Activated T-cell treated with anti-CD3 and anti-CD28 coated beads for 1 hour (primary cell): Measurements from ENCODE around the gene CLPX.
"Not testable (repeated sequence)": the region's sequence is repeated elsewhere in the genome, so short reads cannot be mapped to it uniquely, and the experiment has no call there.

ENCODE experiments used
- DNase-seq: peaks from one replicate; pipeline ENCODE4 v3.0.0-alpha.2; 2020; ENCODE audit warnings: low read depth

The CLPX gene

DNA sequence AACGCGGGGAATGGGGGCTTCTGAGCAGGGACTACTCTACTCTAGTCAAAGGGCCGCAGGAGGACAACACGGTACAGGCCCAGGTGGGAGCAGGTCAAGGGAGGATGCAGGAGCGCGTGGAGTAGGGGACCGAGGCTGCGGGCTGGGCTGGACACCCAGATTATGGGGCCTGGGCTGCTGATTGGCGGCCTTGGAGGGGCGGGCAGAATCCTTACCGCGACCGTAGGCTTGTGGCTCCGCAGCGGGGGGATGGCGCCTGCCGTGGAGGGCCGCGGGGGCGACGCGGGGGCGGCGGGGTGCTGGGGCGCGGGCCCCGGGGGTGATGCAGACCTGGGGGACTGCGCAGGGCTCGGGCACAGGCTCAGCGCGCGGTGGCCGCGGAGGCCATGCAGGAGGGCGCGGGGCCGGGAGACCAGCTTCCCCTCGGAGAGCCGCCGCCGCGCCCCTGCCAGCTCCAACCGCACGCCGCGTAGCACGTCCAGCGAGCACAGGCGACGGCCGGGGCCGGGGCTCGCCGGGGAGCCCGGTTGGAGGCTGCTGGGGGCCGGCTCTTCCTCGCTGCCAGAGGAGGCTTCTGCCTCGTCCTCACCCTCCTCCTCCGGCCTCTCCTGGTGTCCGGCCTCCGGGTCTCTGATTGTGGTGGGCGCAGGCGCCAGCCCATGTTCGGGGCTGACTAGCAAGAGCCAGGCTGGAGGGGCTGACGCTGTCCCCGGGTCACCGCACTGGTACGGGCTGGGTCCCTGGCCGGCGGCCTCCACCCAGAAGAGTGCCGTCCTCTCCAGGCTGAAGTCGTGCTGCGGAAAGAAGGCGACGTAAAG, 83.0 kb downstream of the CLPX start:
- DNase-seq = no peak

DNA sequence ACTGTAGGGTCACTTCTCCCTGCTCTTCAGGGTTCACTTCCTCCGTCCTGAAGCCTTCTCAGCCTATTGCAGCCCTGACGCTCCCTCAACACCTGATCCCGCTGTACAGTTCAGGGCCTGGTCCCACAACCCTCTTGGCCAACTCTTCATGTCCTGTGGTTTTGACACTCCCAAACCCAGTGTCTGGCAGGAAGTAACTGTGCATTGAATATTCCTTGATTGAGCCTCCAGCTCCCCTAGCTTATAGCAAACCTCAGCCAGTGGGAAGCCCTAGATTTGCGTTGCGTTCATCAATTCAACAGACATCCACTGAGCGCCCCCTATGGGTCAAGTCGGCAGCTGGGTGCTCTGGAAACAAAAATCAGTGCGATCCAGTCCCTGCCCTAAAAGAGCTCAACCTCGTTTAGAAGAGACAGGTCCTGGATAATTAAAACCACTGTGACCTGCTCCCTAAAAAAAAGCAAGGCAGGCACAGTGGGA, 83.7 kb downstream of the CLPX start:
- DNase-seq = peak; percentile 31

DNA sequence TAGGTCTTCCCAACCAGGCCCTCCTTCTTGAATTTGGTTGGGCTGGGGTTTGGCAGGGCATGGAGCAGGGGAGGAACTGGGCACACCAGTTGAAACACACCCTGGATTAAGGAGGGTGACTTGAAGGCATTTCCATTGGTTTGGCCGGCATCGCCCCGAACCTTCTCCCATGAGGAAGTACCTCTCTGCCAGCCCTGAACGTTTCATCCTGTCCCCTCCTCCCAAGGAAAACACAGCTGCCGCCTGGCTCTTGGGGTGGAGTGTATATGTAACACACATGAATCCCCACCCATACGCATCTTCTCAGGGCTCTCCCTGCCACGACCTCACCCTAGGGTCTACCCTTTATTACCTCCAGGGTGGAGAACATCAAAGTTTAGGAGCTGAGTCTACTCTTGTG, 84.7 kb downstream of the CLPX start:
- DNase-seq = no peak

DNA sequence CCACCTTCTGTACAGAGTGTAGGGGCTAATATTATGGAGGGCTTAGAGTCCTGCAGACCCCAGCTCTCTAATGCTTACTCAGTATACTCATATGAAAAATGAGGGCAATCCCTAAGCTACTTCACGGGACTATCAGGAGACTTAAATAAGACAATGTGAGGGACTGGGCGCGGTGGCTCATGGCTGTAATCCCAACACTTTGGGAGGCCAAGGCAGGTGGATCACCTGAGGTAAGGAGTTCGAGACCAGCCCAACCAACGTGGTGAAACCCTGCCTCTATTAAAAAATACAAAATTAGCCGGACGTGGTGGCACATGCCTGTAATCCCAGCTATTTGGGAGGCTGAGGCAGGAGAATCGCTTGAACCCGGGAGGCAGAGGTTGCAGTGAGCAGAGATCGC, 85.3 kb downstream of the CLPX start:
- not testable (repeated sequence) for DNase-seq

DNA sequence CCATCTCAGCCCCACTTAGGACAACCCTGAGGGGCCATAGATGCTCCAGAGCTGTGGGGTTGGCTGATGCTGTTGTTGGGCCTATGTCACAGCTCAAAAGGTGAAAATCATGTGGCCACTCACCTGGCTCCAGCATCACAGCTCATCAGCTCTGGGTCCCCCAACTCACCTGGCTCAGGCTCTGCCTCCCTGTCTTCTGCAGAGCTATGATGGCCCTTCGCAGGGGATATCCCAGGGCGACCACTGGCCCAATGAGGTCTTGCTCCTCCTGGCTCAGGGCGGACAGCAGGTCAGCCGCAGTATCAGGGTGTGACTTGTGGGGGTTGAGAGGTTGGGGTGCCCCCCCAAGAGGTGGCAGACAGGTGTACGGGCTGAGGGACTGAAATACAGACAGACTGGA, 85.8 kb downstream of the CLPX start:
- DNase-seq = no peak
